C4-2B (cell line): ENCODE data around the gene PRTG.

Experiments used
- CTCF ChIP-seq: fragments of 450-650 bp; conservative IDR thresholded peaks from 2 replicates; pipeline ENCODE4 v1.5.1; 2017; ENCODE audit warnings: mild to moderate bottlenecking
- ZFX ChIP-seq: fragments of 450-650 bp; IDR thresholded peaks from 2 replicates; pipeline ENCODE4 v1.6.1; 2017

- TF ChIP-seq CTCF (no peak), ZFX (no peak)
Observed at GRCh38 chr15:55637086-55637485, 105.9 kb downstream of the PRTG start.
